ENCODE measurements around the gene TNFRSF9.
"Not testable (repeated sequence)": the region's sequence is repeated elsewhere in the genome, so short reads cannot be mapped to it uniquely, and the experiment has no call there.

TNFRSF9 gene

GRCh38 chr1:7919880-7920279 lies 20.8 kb downstream of the TNFRSF9 start:
- DNase-seq (ENCODE audit: low read depth in 2 of 2): no peak

- not testable (repeated sequence) for DNase-seq (ENCODE audit: low read depth in 2 of 2)
Observed at GRCh38 chr1:7917971-7918370, 22.7 kb downstream of the TNFRSF9 start.

- no peak for DNase-seq (ENCODE audit: low read depth in 2 of 2)
Observed at GRCh38 chr1:7916501-7916830, 24.2 kb downstream of the TNFRSF9 start.

GRCh38 chr1:7915826-7916500 lies 24.7 kb downstream of the TNFRSF9 start:
- DNase-seq (ENCODE audit: low read depth in 2 of 2): peak; percentile 38 to 67

GRCh38 chr1:7912743-7913557 lies 27.7 kb downstream of the TNFRSF9 start:
- no peak for DNase-seq (ENCODE audit: low read depth in 2 of 2)

- no peak for DNase-seq (ENCODE audit: low read depth in 2 of 2)
Observed at GRCh38 chr1:7912145-7912544, 28.5 kb downstream of the TNFRSF9 start.

GRCh38 chr1:7905262-7905661 lies 35.4 kb downstream of the TNFRSF9 start:
- no peak for DNase-seq (ENCODE audit: low read depth in 2 of 2)

GRCh38 chr1:7902478-7903085 lies 38.1 kb downstream of the TNFRSF9 start:
- peak; percentile 38 to 50 for DNase-seq (ENCODE audit: low read depth in 2 of 2)

- no peak for DNase-seq (ENCODE audit: low read depth in 2 of 2)
Observed at GRCh38 chr1:7899741-7900140, 40.9 kb downstream of the TNFRSF9 start.

- no peak for DNase-seq (ENCODE audit: low read depth in 2 of 2)
Observed at GRCh38 chr1:7898962-7899361, 41.7 kb downstream of the TNFRSF9 start.

GRCh38 chr1:7896994-7897393 lies 43.6 kb downstream of the TNFRSF9 start:
- no peak for DNase-seq (ENCODE audit: low read depth in 2 of 2)

- no peak for DNase-seq (ENCODE audit: low read depth in 2 of 2)
Observed at GRCh38 chr1:7893529-7894180, 47.0 kb downstream of the TNFRSF9 start.

GRCh38 chr1:7891804-7892203 lies 48.8 kb downstream of the TNFRSF9 start:
- no peak for DNase-seq (ENCODE audit: low read depth in 2 of 2)

GRCh38 chr1:7890853-7891252 lies 49.8 kb downstream of the TNFRSF9 start:
- DNase-seq (ENCODE audit: low read depth in 2 of 2): no peak

GRCh38 chr1:7888248-7889081 lies 52.2 kb downstream of the TNFRSF9 start:
- no peak for DNase-seq (ENCODE audit: low read depth in 2 of 2)

- no peak for DNase-seq (ENCODE audit: low read depth in 2 of 2)
Observed at GRCh38 chr1:7886405-7886745, 54.3 kb downstream of the TNFRSF9 start.

- DNase-seq (ENCODE audit: low read depth in 2 of 2): no peak
Observed at GRCh38 chr1:7885513-7886404, 54.9 kb downstream of the TNFRSF9 start.

GRCh38 chr1:7884757-7885156 lies 55.9 kb downstream of the TNFRSF9 start:
- DNase-seq (ENCODE audit: low read depth in 2 of 2): no peak

GRCh38 chr1:7879228-7879627 lies 61.4 kb downstream of the TNFRSF9 start:
- no peak for DNase-seq (ENCODE audit: low read depth in 2 of 2)

- no peak for DNase-seq (ENCODE audit: low read depth in 2 of 2)
Observed at GRCh38 chr1:7878027-7878426, 62.6 kb downstream of the TNFRSF9 start.
